Skeletal muscle satellite cell (primary cell): ENCODE data around the gene NAP1L5.

Experiments
- H3K27me3 ChIP-seq: 2 replicates; pipeline ENCODE4 v1.7.0; 2013; ENCODE audit warnings: low read length; ENCODE audit not compliant: control insufficient read depth, insufficient read depth
- H3K36me3 ChIP-seq: 2 replicates; pipeline ENCODE4 v1.7.0; 2013; ENCODE audit warnings: mild to moderate bottlenecking, control low read depth, low read length; ENCODE audit not compliant: insufficient read depth
- H3K4me1 ChIP-seq: 2 replicates; pipeline ENCODE4 v1.7.0; 2013; ENCODE audit warnings: low read length; ENCODE audit not compliant: control insufficient read depth, insufficient read depth
- H3K4me2 ChIP-seq: 2 replicates; pipeline ENCODE4 v1.7.0; 2013; ENCODE audit warnings: mild to moderate bottlenecking, low read length
- H3K4me3 ChIP-seq: 2 replicates; pipeline ENCODE4 v1.7.0; 2013; ENCODE audit warnings: low read length
- H3K9ac ChIP-seq: 2 replicates; pipeline ENCODE4 v1.7.0; 2013; ENCODE audit warnings: mild to moderate bottlenecking, low read depth, low read length, moderate library complexity
- H3K9me3 ChIP-seq: replicated peaks from 2 replicates; pipeline ENCODE4 v1.7.0; 2013; ENCODE audit warnings: mild to moderate bottlenecking, control low read depth, low read length

NAP1L5 gene

GRCh38 chr4:88697141-88697540 lies 488 bp downstream of the NAP1L5 start:
- Histone ChIP-seq H3K4me3 (peak overlapping the region; percentile 78), H3K9ac (peak overlapping the region; percentile 84)

GRCh38 chr4:88696630-88697029 lies 999 bp downstream of the NAP1L5 start:
- Histone ChIP-seq H3K9ac (peak overlapping the region; percentile 84), H3K4me1 (peaks cover 17% of the 10 kb centered on the region), H3K4me3 (peak overlapping the region; percentile 78), H3K27me3 (no peaks in the 10 kb centered on the region), H3K4me2 (peak overlapping the region; percentile 82), H3K9me3 (no peaks in the 10 kb centered on the region), H3K36me3 (no peaks in the 10 kb centered on the region)

More at GRCh38 chr4:88697141-88697540, 488 bp downstream of the NAP1L5 start:
- no peaks in the 10 kb centered on the region for H3K9me3 ChIP-seq
- H3K4me2 ChIP-seq = peak overlapping the region; percentile 82
- peaks cover 17% of the 10 kb centered on the region for H3K4me1 ChIP-seq
- no peaks in the 10 kb centered on the region for H3K27me3 ChIP-seq
- no peaks in the 10 kb centered on the region for H3K36me3 ChIP-seq

GRCh38 chr4:88693792-88694191 lies 3.8 kb downstream of the NAP1L5 start:
- H3K36me3 ChIP-seq = peaks cover 6% of the 10 kb centered on the region
- no peaks in the 10 kb centered on the region for H3K27me3 ChIP-seq
- H3K4me2 ChIP-seq = no peak overlapping the region
- H3K4me3 ChIP-seq = no peak overlapping the region
- H3K9ac ChIP-seq = no peak overlapping the region
- peaks cover 23% of the 10 kb centered on the region for H3K4me1 ChIP-seq
- no peaks in the 10 kb centered on the region for H3K9me3 ChIP-seq

GRCh38 chr4:88690355-88690754 lies 7.3 kb downstream of the NAP1L5 start:
- H3K36me3 ChIP-seq = peaks cover 19% of the 10 kb centered on the region

GRCh38 chr4:88681209-88681608 lies 16.4 kb downstream of the NAP1L5 start:
- no peaks in the 10 kb centered on the region for H3K4me1 ChIP-seq
- H3K9me3 ChIP-seq = no peaks in the 10 kb centered on the region
- H3K36me3 ChIP-seq = peaks cover 27% of the 10 kb centered on the region
- H3K9ac ChIP-seq = no peak overlapping the region
- no peak overlapping the region for H3K4me3 ChIP-seq
- no peaks in the 10 kb centered on the region for H3K27me3 ChIP-seq
- no peak overlapping the region for H3K4me2 ChIP-seq

More at GRCh38 chr4:88690355-88690754, 7.3 kb downstream of the NAP1L5 start:
- H3K4me3 ChIP-seq = no peak overlapping the region
- no peaks in the 10 kb centered on the region for H3K9me3 ChIP-seq
- H3K27me3 ChIP-seq = no peaks in the 10 kb centered on the region
- H3K4me1 ChIP-seq = peaks cover 14% of the 10 kb centered on the region
- no peak overlapping the region for H3K9ac ChIP-seq
- no peak overlapping the region for H3K4me2 ChIP-seq

- no peak overlapping the region for H3K4me3 ChIP-seq
- H3K4me1 ChIP-seq = peaks cover 15% of the 10 kb centered on the region
- H3K9me3 ChIP-seq = no peaks in the 10 kb centered on the region
- H3K9ac ChIP-seq = no peak overlapping the region
- H3K36me3 ChIP-seq = peaks cover 20% of the 10 kb centered on the region
- H3K4me2 ChIP-seq = no peak overlapping the region
- no peaks in the 10 kb centered on the region for H3K27me3 ChIP-seq
Measured at GRCh38 chr4:88675543-88675942, 22.1 kb downstream of the NAP1L5 start.

GRCh38 chr4:88674979-88675378 lies 22.6 kb downstream of the NAP1L5 start:
- Histone ChIP-seq H3K27me3 (no peaks in the 10 kb centered on the region), H3K4me2 (no peak overlapping the region), H3K36me3 (peaks cover 20% of the 10 kb centered on the region)

GRCh38 chr4:88674565-88674964 lies 23.1 kb downstream of the NAP1L5 start:
- Histone ChIP-seq H3K9ac (no peak overlapping the region), H3K4me2 (no peak overlapping the region), H3K4me1 (peaks cover 15% of the 10 kb centered on the region), H3K36me3 (peaks cover 18% of the 10 kb centered on the region), H3K9me3 (no peaks in the 10 kb centered on the region), H3K27me3 (no peaks in the 10 kb centered on the region), H3K4me3 (no peak overlapping the region)

More at GRCh38 chr4:88674979-88675378, 22.6 kb downstream of the NAP1L5 start:
- Histone ChIP-seq H3K4me3 (no peak overlapping the region), H3K9me3 (no peaks in the 10 kb centered on the region), H3K9ac (no peak overlapping the region), H3K4me1 (peaks cover 15% of the 10 kb centered on the region)

- H3K36me3 ChIP-seq = peaks cover 18% of the 10 kb centered on the region
Measured at GRCh38 chr4:88673886-88674285, 23.7 kb downstream of the NAP1L5 start.

GRCh38 chr4:88672987-88673386 lies 24.6 kb downstream of the NAP1L5 start:
- Histone ChIP-seq H3K27me3 (no peaks in the 10 kb centered on the region), H3K9ac (no peak overlapping the region), H3K4me2 (no peak overlapping the region), H3K9me3 (no peaks in the 10 kb centered on the region), H3K4me1 (peaks cover 19% of the 10 kb centered on the region), H3K36me3 (peaks cover 14% of the 10 kb centered on the region), H3K4me3 (no peak overlapping the region)

More at GRCh38 chr4:88673886-88674285, 23.7 kb downstream of the NAP1L5 start:
- Histone ChIP-seq H3K4me2 (no peak overlapping the region), H3K4me1 (peaks cover 15% of the 10 kb centered on the region), H3K9ac (peak overlapping the region; percentile 14), H3K27me3 (no peaks in the 10 kb centered on the region), H3K4me3 (no peak overlapping the region), H3K9me3 (no peaks in the 10 kb centered on the region)

- no peaks in the 10 kb centered on the region for H3K27me3 ChIP-seq
- peaks cover 43% of the 10 kb centered on the region for H3K4me1 ChIP-seq
- H3K9ac ChIP-seq = peak overlapping the region; percentile 73
- H3K4me3 ChIP-seq = peak overlapping the region; percentile 38
- H3K9me3 ChIP-seq = no peaks in the 10 kb centered on the region
- H3K36me3 ChIP-seq = peaks cover under 1% of the 10 kb centered on the region
- peak overlapping the region; percentile 66 for H3K4me2 ChIP-seq
Measured at GRCh38 chr4:88661739-88662138, 35.9 kb downstream of the NAP1L5 start.

GRCh38 chr4:88660446-88661294 lies 37.0 kb downstream of the NAP1L5 start:
- Histone ChIP-seq H3K36me3 (peaks cover 11% of the 10 kb centered on the region), H3K4me1 (peaks cover 43% of the 10 kb centered on the region), H3K4me2 (peak overlapping the region; percentile 58), H3K4me3 (no peak overlapping the region), H3K27me3 (no peaks in the 10 kb centered on the region), H3K9ac (peak overlapping the region; percentile 72), H3K9me3 (no peaks in the 10 kb centered on the region)
